ENCODE results near the gene HIVEP1. TPM values are rescaled to one million over a fixed set of nuclear protein-coding genes. Genes with fewer than 3 reads are reported as not detected.
A peak's percentile ranks its signal among the peaks of the same experiment; 100 is the strongest.

Gene HIVEP1
- total RNA-seq, 1 experiment from 2014 or later: 6.6 TPM

- no peaks in the 10 kb centered on the region for H3K9me3 ChIP-seq (ENCODE audit: low read length)
- ChIA-PET POLR2A (ENCODE audit: unreplicated experiment) (no interaction called here), CTCF (no interaction called here)
- H3K4me1 ChIP-seq (ENCODE audit: insufficient read depth, low read length): no peaks in the 10 kb centered on the region
- ATAC-seq (no peak), DNase-seq (no peak)
- no peak overlapping the region for H3K4me3 ChIP-seq (ENCODE audit: low read length)
- no peaks in the 10 kb centered on the region for H3K27me3 ChIP-seq (ENCODE audit: low read length)
- BruUV-seq (replicated peaks): no TSS peak
- intact Hi-C loops (cut with micrococcal nuclease): no loop called here
- no peak for TF ChIP-seq CTCF (conservative IDR thresholded peaks at IDR 0.05; ENCODE audit: low read depth, low read length)
- no peak for TF ChIP-seq EZH2phosphoT487 (IDR thresholded peaks at IDR 0.05; ENCODE audit: borderline replicate concordance, low read length)
- TF ChIP-seq EZH2 (IDR thresholded peaks at IDR 0.05; ENCODE audit: low read length, unreplicated experiment): no peak
- no peak overlapping the region for H3K9ac ChIP-seq (ENCODE audit: low read length)
- H3K79me2 ChIP-seq (ENCODE audit: low read length): no peaks in the 10 kb centered on the region
- H3K4me2 ChIP-seq (ENCODE audit: low read length): no peak overlapping the region
- no peaks in the 10 kb centered on the region for H3K36me3 ChIP-seq (ENCODE audit: low read depth, low read length)
- no peak overlapping the region for H2AFZ ChIP-seq (ENCODE audit: low read length)
- no peaks in the 10 kb centered on the region for H3K9me2 ChIP-seq (replicated peaks; ENCODE audit: low read length)
- no peaks in the 10 kb centered on the region for H4K20me1 ChIP-seq (ENCODE audit: low read length)
- no peak overlapping the region for H3K27ac ChIP-seq (ENCODE audit: low read length)
- H3F3A ChIP-seq (ENCODE audit: low read length, unreplicated experiment): no peaks in the 10 kb centered on the region
These were observed 32.2 kb upstream of the HIVEP1 start for GRCh38 chr6:11979866-11980265.

DNA sequence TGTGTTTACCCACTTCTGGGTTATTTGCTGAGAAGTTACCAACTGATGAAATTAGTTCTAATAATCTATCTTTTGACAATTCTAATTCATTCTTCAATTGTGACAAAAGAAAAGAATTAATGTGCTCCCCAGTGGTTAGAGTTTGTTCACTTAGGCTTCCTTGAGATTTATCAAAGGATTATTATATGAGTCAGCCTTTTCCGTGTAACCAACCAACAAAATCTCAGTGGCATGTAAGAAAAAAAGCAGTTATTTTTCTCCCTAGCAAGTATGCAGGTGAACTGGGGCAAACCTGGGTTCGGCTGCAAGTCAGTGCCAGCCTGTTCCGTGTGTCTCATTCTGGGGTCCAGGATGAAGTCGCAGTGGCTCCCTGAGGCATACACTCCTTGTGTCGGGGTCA lies 28.8 kb upstream of the HIVEP1 start:
- Histone ChIP-seq H3K4me1 (ENCODE audit: insufficient read depth, low read length) (peaks cover 4% of the 10 kb centered on the region; the same call in 1 of the 2 replicates), H3K27me3 (ENCODE audit: low read length) (no peaks in the 10 kb centered on the region), H3K9me3 (ENCODE audit: low read length) (no peaks in the 10 kb centered on the region), H3K79me2 (ENCODE audit: low read length) (no peaks in the 10 kb centered on the region), H4K20me1 (ENCODE audit: low read length) (no peaks in the 10 kb centered on the region), H3K9me2 (replicated peaks; ENCODE audit: low read length) (no peaks in the 10 kb centered on the region), H3K27ac (ENCODE audit: low read length) (no peak overlapping the region), H3K36me3 (ENCODE audit: low read depth, low read length) (no peaks in the 10 kb centered on the region), H3F3A (ENCODE audit: low read length, unreplicated experiment) (no peaks in the 10 kb centered on the region), H3K4me3 (ENCODE audit: low read length) (no peak overlapping the region), H3K9ac (ENCODE audit: low read length) (no peak overlapping the region), H3K4me2 (ENCODE audit: low read length) (no peak overlapping the region), H2AFZ (ENCODE audit: low read length) (0 out of 2 replicates have a peak overlapping the region, but pooled peaks have one; percentile 21)
- ChIA-PET POLR2A (ENCODE audit: unreplicated experiment) (no interaction called here), CTCF (no interaction called here)
- DNase-seq (no peak), ATAC-seq (no peak; the same call in 1 of the 2 replicates)
- intact Hi-C loops (cut with micrococcal nuclease): no loop called here
- no TSS peak for BruUV-seq (replicated peaks)
- TF ChIP-seq EZH2 (IDR thresholded peaks at IDR 0.05; ENCODE audit: low read length, unreplicated experiment): no peak
- TF ChIP-seq CTCF (conservative IDR thresholded peaks at IDR 0.05; ENCODE audit: low read depth, low read length): no peak
- no peak for TF ChIP-seq EZH2phosphoT487 (IDR thresholded peaks at IDR 0.05; ENCODE audit: borderline replicate concordance, low read length)

DNA sequence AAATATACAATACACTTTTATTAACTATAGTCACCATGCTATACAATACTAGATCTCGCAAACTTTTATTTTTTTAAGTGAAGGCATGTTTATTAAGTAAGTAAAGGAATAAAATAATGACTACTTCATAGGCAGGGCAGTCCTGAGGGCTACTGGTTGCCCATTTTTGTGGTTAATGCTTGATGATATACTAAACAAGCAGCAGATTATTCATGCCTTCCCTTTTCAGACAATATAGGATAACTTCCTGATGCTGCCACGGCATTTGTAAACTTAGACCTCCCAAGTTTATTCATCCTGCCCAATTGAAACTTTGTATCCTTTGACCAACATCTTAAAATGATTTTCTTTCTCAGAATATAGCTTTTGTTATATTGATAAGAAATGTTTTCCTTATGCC lies 24.7 kb upstream of the HIVEP1 start:
- Histone ChIP-seq H3K9me3 (ENCODE audit: low read length) (no peaks in the 10 kb centered on the region), H3K4me3 (ENCODE audit: low read length) (no peak overlapping the region), H2AFZ (ENCODE audit: low read length) (no peak overlapping the region), H3F3A (ENCODE audit: low read length, unreplicated experiment) (no peaks in the 10 kb centered on the region), H3K36me3 (ENCODE audit: low read depth, low read length) (no peaks in the 10 kb centered on the region), H3K27ac (ENCODE audit: low read length) (no peak overlapping the region), H4K20me1 (ENCODE audit: low read length) (no peaks in the 10 kb centered on the region), H3K4me2 (ENCODE audit: low read length) (no peak overlapping the region), H3K9me2 (replicated peaks; ENCODE audit: low read length) (no peaks in the 10 kb centered on the region), H3K9ac (ENCODE audit: low read length) (no peak overlapping the region), H3K4me1 (ENCODE audit: insufficient read depth, low read length) (peaks cover 4% of the 10 kb centered on the region; the same call in 1 of the 2 replicates), H3K79me2 (ENCODE audit: low read length) (no peaks in the 10 kb centered on the region), H3K27me3 (ENCODE audit: low read length) (no peaks in the 10 kb centered on the region)
- DNase-seq (peak; percentile 25), ATAC-seq (peak; percentile 50; the same call in 1 of the 2 replicates)
- ChIA-PET CTCF (no interaction called here), POLR2A (ENCODE audit: unreplicated experiment) (no interaction called here)
- no peak for TF ChIP-seq CTCF (conservative IDR thresholded peaks at IDR 0.05; ENCODE audit: low read depth, low read length)
- TF ChIP-seq EZH2 (IDR thresholded peaks at IDR 0.05; ENCODE audit: low read length, unreplicated experiment): no peak
- TF ChIP-seq EZH2phosphoT487 (IDR thresholded peaks at IDR 0.05; ENCODE audit: borderline replicate concordance, low read length): no peak
- BruUV-seq (replicated peaks): no TSS peak
- intact Hi-C loops (cut with micrococcal nuclease): no loop called here
